Measurements from ENCODE around the gene PARP12. TPM values are rescaled to one million over a fixed set of nuclear protein-coding genes. Genes with fewer than 3 reads are reported as not detected.

PARP12 gene
- total RNA-seq, 1 donor from 2014 or later = 16.4 TPM

GRCh38 chr7:140068033-140068432 lies 5.3 kb upstream of the PARP12 start:
- no peak for TF ChIP-seq CTCF (IDR thresholded peaks at IDR 0.05; ENCODE audit: borderline replicate concordance)
- intact Hi-C loops (cut with micrococcal nuclease) = no loop called here
- Histone ChIP-seq H3K4me3 (no peak overlapping the region), H3K27ac (replicated peaks) (no peak overlapping the region), H3K4me1 (peaks cover 8% of the 10 kb centered on the region), H3K36me3 (no peaks in the 10 kb centered on the region), H3K27me3 (ENCODE audit: low read depth) (no peaks in the 10 kb centered on the region), H3K9me3 (replicated peaks) (peaks cover 49% of the 10 kb centered on the region)
- no peak for DNase-seq

- Histone ChIP-seq H3K9me3 (replicated peaks) (peaks cover 49% of the 10 kb centered on the region), H3K27me3 (ENCODE audit: low read depth) (no peaks in the 10 kb centered on the region), H3K27ac (replicated peaks) (no peak overlapping the region), H3K4me1 (peaks cover 16% of the 10 kb centered on the region), H3K4me3 (no peak overlapping the region), H3K36me3 (no peaks in the 10 kb centered on the region)
- DNase-seq = no peak
- TF ChIP-seq CTCF (IDR thresholded peaks at IDR 0.05; ENCODE audit: borderline replicate concordance) = no peak
- intact Hi-C loops (cut with micrococcal nuclease) = no loop called here
These were observed 4.3 kb upstream of the PARP12 start for GRCh38 chr7:140067052-140067451.

GRCh38 chr7:140062118-140062527 lies 628 bp downstream of the PARP12 start:
- H3K36me3 ChIP-seq = peaks cover 9% of the 10 kb centered on the region
- intact Hi-C loops (cut with micrococcal nuclease) = no loop called here
- no peak for TF ChIP-seq CTCF (IDR thresholded peaks at IDR 0.05; ENCODE audit: borderline replicate concordance)
- H3K27ac ChIP-seq (replicated peaks) = peak overlapping the region; percentile 94
- H3K4me1 ChIP-seq = peaks cover 52% of the 10 kb centered on the region
- H3K9me3 ChIP-seq (replicated peaks) = peaks cover 15% of the 10 kb centered on the region
- DNase-seq = peak; percentile 23
- H3K27me3 ChIP-seq (ENCODE audit: low read depth) = no peaks in the 10 kb centered on the region
- H3K4me3 ChIP-seq = peak overlapping the region; percentile 85

GRCh38 chr7:140061607-140061930 lies 1.2 kb downstream of the PARP12 start:
- Histone ChIP-seq H3K9me3 (replicated peaks) (peaks cover 10% of the 10 kb centered on the region), H3K4me3 (peak overlapping the region; percentile 85), H3K36me3 (peaks cover 14% of the 10 kb centered on the region), H3K27me3 (ENCODE audit: low read depth) (no peaks in the 10 kb centered on the region), H3K27ac (replicated peaks) (peak overlapping the region; percentile 94), H3K4me1 (peaks cover 52% of the 10 kb centered on the region)
- no peak for DNase-seq
- intact Hi-C loops (cut with micrococcal nuclease) = no loop called here
- TF ChIP-seq CTCF (IDR thresholded peaks at IDR 0.05; ENCODE audit: borderline replicate concordance) = no peak

GRCh38 chr7:140060788-140061606 lies 1.8 kb downstream of the PARP12 start:
- Histone ChIP-seq H3K36me3 (peaks cover 14% of the 10 kb centered on the region), H3K27ac (replicated peaks) (peak overlapping the region; percentile 94), H3K9me3 (replicated peaks) (peaks cover 4% of the 10 kb centered on the region), H3K4me3 (peak overlapping the region; percentile 85), H3K4me1 (peaks cover 53% of the 10 kb centered on the region), H3K27me3 (ENCODE audit: low read depth) (no peaks in the 10 kb centered on the region)
- peak; percentile 69 for DNase-seq
- TF ChIP-seq CTCF (IDR thresholded peaks at IDR 0.05; ENCODE audit: borderline replicate concordance) = no peak
- intact Hi-C loops (cut with micrococcal nuclease) = no loop called here
